ENCODE results near the gene GPX4. TPM values are rescaled to one million over a fixed set of nuclear protein-coding genes. Genes with fewer than 3 reads are reported as not detected.

The GPX4 gene
- polyA plus RNA-seq, 2 donors, result 271 to 294 TPM

DNA sequence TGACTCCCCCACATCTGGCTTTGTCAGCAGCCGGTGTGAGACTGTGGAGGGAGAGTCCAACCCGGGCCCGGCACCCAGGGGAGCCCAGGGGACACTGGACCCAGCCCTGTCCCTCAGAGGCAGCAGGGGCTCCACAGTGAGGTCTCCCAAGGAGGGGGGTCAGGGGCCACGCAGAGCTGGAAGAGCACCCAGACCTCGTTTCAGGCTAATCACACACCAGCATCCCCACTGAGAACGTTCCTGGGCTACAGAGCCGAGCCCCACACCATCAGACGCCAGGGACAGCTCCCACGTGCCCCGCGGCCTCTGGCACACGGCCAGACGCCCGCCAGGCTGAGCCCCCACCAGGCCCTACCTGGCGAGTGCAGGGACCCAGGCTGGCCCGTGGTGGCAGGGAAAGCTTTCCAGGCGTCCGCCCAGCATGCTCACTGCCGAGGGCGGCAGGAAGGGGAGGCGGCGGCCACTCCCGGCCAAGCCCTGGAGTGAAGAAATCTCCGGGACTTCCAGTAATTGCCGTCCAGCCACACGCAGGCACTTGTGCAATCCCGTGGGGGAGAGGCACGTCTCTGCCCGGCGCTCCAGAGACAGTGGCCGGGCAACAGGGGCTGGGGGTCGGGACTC, 51.0 kb downstream of the GPX4 start:
- 24 to 41% methylated on average over 29 to 32 of the region's 32 CpGs for WGBS, 2 donors
- Histone ChIP-seq H3K4me1 (ENCODE audit: control insufficient read depth in 2 of 2, insufficient read depth in 2 of 2, low read length in 1 of 2) (peaks cover 10 to 39% of the 10 kb centered on the region in 2 donors), H3K4me3 (ENCODE audit: low read depth in 1 of 2, low read length in 2 of 2) (peak overlapping the region; percentile 12 to 19), H3K27ac (ENCODE audit: low read depth in 2 of 2, low read length in 1 of 2) (peak overlapping the region; percentile 97 to 98), H3K27me3 (ENCODE audit: control insufficient read depth in 1 of 2, insufficient read depth in 2 of 2, low read length in 2 of 2) (no peaks in the 10 kb centered on the region), H3K36me3 (ENCODE audit: control insufficient read depth in 2 of 2, insufficient read depth in 2 of 2, low read length in 1 of 2) (peaks cover 0 to 23% of the 10 kb centered on the region in 2 donors), H3K9me3 (ENCODE audit: control insufficient read depth in 2 of 2, insufficient read depth in 1 of 2, low read depth in 1 of 2, low read length in 1 of 2) (no peaks in the 10 kb centered on the region)

DNA sequence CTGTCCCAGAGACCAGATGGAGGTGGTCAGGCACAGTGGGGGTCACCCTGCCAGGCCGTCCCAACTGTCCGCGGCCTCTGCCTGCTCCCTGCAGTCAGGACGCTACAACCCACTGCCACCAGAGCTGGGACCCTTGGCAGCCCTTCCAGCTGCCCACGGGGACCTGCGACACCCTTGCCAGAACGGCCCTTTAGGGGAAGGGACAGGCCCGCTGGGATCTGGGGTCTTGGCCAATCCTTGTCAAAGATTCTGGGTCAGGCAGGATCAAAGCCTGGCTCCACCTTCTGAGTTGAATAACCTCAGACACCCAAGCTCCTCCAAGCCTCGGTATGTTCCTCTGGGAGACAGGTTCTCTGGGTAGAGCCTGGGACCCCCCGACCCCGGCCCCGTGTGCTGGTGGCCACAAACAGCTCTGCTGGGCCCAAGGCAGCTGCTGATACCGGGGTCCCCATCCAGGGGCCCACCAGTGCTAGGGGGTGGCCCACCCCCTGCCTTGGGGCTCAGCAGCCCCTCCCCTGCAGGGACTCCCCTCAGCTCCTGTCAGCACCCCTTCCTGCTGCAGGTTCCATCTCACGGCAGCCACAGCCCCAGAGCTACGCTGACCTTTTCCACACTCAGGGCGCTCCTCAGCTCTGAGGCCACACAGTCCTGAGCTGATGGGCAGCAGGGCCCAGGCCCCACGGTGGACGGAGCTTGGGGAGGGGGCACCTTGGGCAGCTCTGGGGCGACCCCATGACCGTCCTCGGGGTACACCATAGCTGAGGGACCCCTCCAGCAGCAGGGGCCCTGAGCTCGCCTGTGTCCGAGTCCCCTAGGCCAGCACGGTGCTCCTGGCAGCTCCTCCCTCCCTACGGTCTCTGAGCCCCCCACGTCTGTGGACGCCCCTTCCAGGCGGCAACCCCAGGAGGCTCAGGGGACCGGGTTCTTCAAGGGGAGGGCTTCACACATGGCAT, 51.8 kb downstream of the GPX4 start:
- Histone ChIP-seq H3K27me3 (ENCODE audit: control insufficient read depth in 1 of 2, insufficient read depth in 2 of 2, low read length in 2 of 2) (no peaks in the 10 kb centered on the region), H3K27ac (ENCODE audit: low read depth in 2 of 2, low read length in 1 of 2) (peak overlapping the region; percentile 97 to 98), H3K36me3 (ENCODE audit: control insufficient read depth in 2 of 2, insufficient read depth in 2 of 2, low read length in 1 of 2) (peaks cover 0 to 26% of the 10 kb centered on the region in 2 donors), H3K4me3 (ENCODE audit: low read depth in 1 of 2, low read length in 2 of 2) (no peak overlapping the region), H3K4me1 (ENCODE audit: control insufficient read depth in 2 of 2, insufficient read depth in 2 of 2, low read length in 1 of 2) (peaks cover 10 to 34% of the 10 kb centered on the region in 2 donors), H3K9me3 (ENCODE audit: control insufficient read depth in 2 of 2, insufficient read depth in 1 of 2, low read depth in 1 of 2, low read length in 1 of 2) (no peaks in the 10 kb centered on the region)
- WGBS, 2 donors, result 61 to 69% methylated on average over 27 to 29 of the region's 29 CpGs

Other genes with a start within 250 kb of the GPX4 start
- gene CFD, start 244.3 kb upstream of the GPX4 start, polyA plus RNA-seq, result 10 to 100 TPM; 32.6 to 95.2 TPM
- gene MED16, start 210.8 kb upstream of the GPX4 start, polyA plus RNA-seq, result 10 to 100 TPM; 33.0 to 46.2 TPM
- not detected for gene RNU6-9, start 210.5 kb upstream of the GPX4 start, polyA plus RNA-seq
- 10 to 100 TPM; 66.1 to 84.8 TPM for gene R3HDM4, start 190.8 kb upstream of the GPX4 start, polyA plus RNA-seq
- gene KISS1R, start 186.7 kb upstream of the GPX4 start, polyA plus RNA-seq, result under 1 TPM in 1 of 2 donors, not detected in 1; 0.01 TPM
- 1 to 10 TPM; 1.3 to 5.2 TPM for gene ARID3A, start 178.0 kb upstream of the GPX4 start, polyA plus RNA-seq
- gene WDR18, start 119.6 kb upstream of the GPX4 start, polyA plus RNA-seq, result 10 to 100 TPM; 36.2 to 44.8 TPM
- gene GRIN3B, start 103.6 kb upstream of the GPX4 start, polyA plus RNA-seq, result under 1 TPM; 0.01 to 0.04 TPM
- 100 to 1,000 TPM; 142 to 238 TPM for gene TMEM259, start 82.9 kb upstream of the GPX4 start, polyA plus RNA-seq
- not detected for gene RNU6-2, start 82.5 kb upstream of the GPX4 start, polyA plus RNA-seq
- 100 to 1,000 TPM in 1 of 2 donors, 10 to 100 TPM in 1; 84.4 to 106 TPM for gene CNN2, start 77.4 kb upstream of the GPX4 start, polyA plus RNA-seq
- 10 to 100 TPM; 11.4 to 26.4 TPM for gene ABCA7, start 63.9 kb upstream of the GPX4 start, polyA plus RNA-seq
- 10 to 100 TPM in 1 of 2 donors, 1 to 10 TPM in 1; 8.9 to 17.7 TPM for gene ARHGAP45, start 36.8 kb upstream of the GPX4 start, polyA plus RNA-seq
- gene POLR2E, start 8.6 kb upstream of the GPX4 start, polyA plus RNA-seq, result 100 to 1,000 TPM in 1 of 2 donors, 10 to 100 TPM in 1; 77.9 to 162 TPM
- gene SBNO2, start 70.3 kb downstream of the GPX4 start, polyA plus RNA-seq, result 10 to 100 TPM; 43.1 to 56.5 TPM
- 10 to 100 TPM; 38.8 to 61.4 TPM for gene STK11, start 101.8 kb downstream of the GPX4 start, polyA plus RNA-seq
- gene CBARP, start 134.0 kb downstream of the GPX4 start, polyA plus RNA-seq, result 1 to 10 TPM in 1 of 2 donors, under 1 TPM in 1; 0.95 to 1.3 TPM
- gene ATP5F1D, start 137.8 kb downstream of the GPX4 start, polyA plus RNA-seq, result 100 to 1,000 TPM; 234 to 289 TPM
- gene MIDN, start 144.6 kb downstream of the GPX4 start, polyA plus RNA-seq, result 10 to 100 TPM; 36.4 to 38.7 TPM
- gene CIRBP, start 165.3 kb downstream of the GPX4 start, polyA plus RNA-seq, result 100 to 1,000 TPM; 231 to 265 TPM
- 10 to 100 TPM; 45.8 to 46.7 TPM for gene FAM174C, start 171.5 kb downstream of the GPX4 start, polyA plus RNA-seq
- under 1 TPM; 0.18 to 0.39 TPM for gene EFNA2, start 181.9 kb downstream of the GPX4 start, polyA plus RNA-seq

All from esophagus (tissue), 2 donors.